ENCODE results near the gene CRIP1. TPM values are rescaled to one million over a fixed set of nuclear protein-coding genes. Genes with fewer than 3 reads are reported as not detected.

Gene CRIP1
- total RNA-seq, 1 donor from 2014 or later = 5.2 TPM

- peaks cover 8 to 9% (median 8%) of the 10 kb centered on the region in 3 donors for H3K36me3 ChIP-seq (ENCODE audit: control insufficient read depth in 3 of 3, insufficient read depth in 3 of 3, low read length in 3 of 3)
- H3K9me3 ChIP-seq (ENCODE audit: control insufficient read depth in 3 of 3, low read length in 3 of 3) = no peaks in the 10 kb centered on the region
- peaks cover 9 to 11% (median 10%) of the 10 kb centered on the region in 3 donors for H3K4me1 ChIP-seq (ENCODE audit: control insufficient read depth in 3 of 3, insufficient read depth in 3 of 3, low read length in 3 of 3)
- no peak overlapping the region for H3K9ac ChIP-seq (ENCODE audit: low read depth in 1 of 3, low read length in 3 of 3)
- no peaks in the 10 kb centered on the region for H3K27me3 ChIP-seq (ENCODE audit: control insufficient read depth in 3 of 3, insufficient read depth in 3 of 3, low read length in 3 of 3)
- H3K4me3 ChIP-seq (ENCODE audit: low read length in 3 of 3) = no peak overlapping the region
- no peak overlapping the region for H3K27ac ChIP-seq (ENCODE audit: low read depth, low read length)
These were observed 41.8 kb upstream of the CRIP1 start for GRCh38 chr14:105444859-105445258.

GRCh38 chr14:105445290-105445689 is 41.4 kb upstream of the CRIP1 start:
- no peak overlapping the region for H3K27ac ChIP-seq (ENCODE audit: low read depth, low read length)
- H3K4me3 ChIP-seq (ENCODE audit: low read length in 3 of 3) = no peak overlapping the region
- H3K36me3 ChIP-seq (ENCODE audit: control insufficient read depth in 3 of 3, insufficient read depth in 3 of 3, low read length in 3 of 3) = peaks cover 10 to 11% (median 11%) of the 10 kb centered on the region in 3 donors
- peaks cover 9 to 11% (median 10%) of the 10 kb centered on the region in 3 donors for H3K4me1 ChIP-seq (ENCODE audit: control insufficient read depth in 3 of 3, insufficient read depth in 3 of 3, low read length in 3 of 3)
- no peak overlapping the region for H3K9ac ChIP-seq (ENCODE audit: low read depth in 1 of 3, low read length in 3 of 3)
- H3K27me3 ChIP-seq (ENCODE audit: control insufficient read depth in 3 of 3, insufficient read depth in 3 of 3, low read length in 3 of 3) = no peaks in the 10 kb centered on the region
- no peaks in the 10 kb centered on the region for H3K9me3 ChIP-seq (ENCODE audit: control insufficient read depth in 3 of 3, low read length in 3 of 3)

GRCh38 chr14:105445901-105446845 is 40.5 kb upstream of the CRIP1 start:
- H3K36me3 ChIP-seq (ENCODE audit: control insufficient read depth in 3 of 3, insufficient read depth in 3 of 3, low read length in 3 of 3) = peaks cover 13 to 19% (median 18%) of the 10 kb centered on the region in 3 donors
- no peaks in the 10 kb centered on the region for H3K9me3 ChIP-seq (ENCODE audit: control insufficient read depth in 3 of 3, low read length in 3 of 3)
- H3K4me3 ChIP-seq (ENCODE audit: low read length in 3 of 3) = no peak overlapping the region
- H3K27ac ChIP-seq (ENCODE audit: low read depth, low read length) = no peak overlapping the region
- no peak overlapping the region for H3K9ac ChIP-seq (ENCODE audit: low read depth in 1 of 3, low read length in 3 of 3)
- H3K27me3 ChIP-seq (ENCODE audit: control insufficient read depth in 3 of 3, insufficient read depth in 3 of 3, low read length in 3 of 3) = no peaks in the 10 kb centered on the region
- peaks cover 9 to 11% (median 10%) of the 10 kb centered on the region in 3 donors for H3K4me1 ChIP-seq (ENCODE audit: control insufficient read depth in 3 of 3, insufficient read depth in 3 of 3, low read length in 3 of 3)

GRCh38 chr14:105446971-105447370 is 39.7 kb upstream of the CRIP1 start:
- no peaks in the 10 kb centered on the region for H3K27me3 ChIP-seq (ENCODE audit: control insufficient read depth in 3 of 3, insufficient read depth in 3 of 3, low read length in 3 of 3)
- no peak overlapping the region for H3K9ac ChIP-seq (ENCODE audit: low read depth in 1 of 3, low read length in 3 of 3)
- H3K9me3 ChIP-seq (ENCODE audit: control insufficient read depth in 3 of 3, low read length in 3 of 3) = no peaks in the 10 kb centered on the region
- H3K27ac ChIP-seq (ENCODE audit: low read depth, low read length) = no peak overlapping the region
- peaks cover 9 to 11% (median 10%) of the 10 kb centered on the region in 3 donors for H3K4me1 ChIP-seq (ENCODE audit: control insufficient read depth in 3 of 3, insufficient read depth in 3 of 3, low read length in 3 of 3)
- no peak overlapping the region for H3K4me3 ChIP-seq (ENCODE audit: low read length in 3 of 3)
- peaks cover 13 to 22% (median 20%) of the 10 kb centered on the region in 3 donors for H3K36me3 ChIP-seq (ENCODE audit: control insufficient read depth in 3 of 3, insufficient read depth in 3 of 3, low read length in 3 of 3)

- Histone ChIP-seq H3K27ac (ENCODE audit: low read depth, low read length) (no peak overlapping the region), H3K9me3 (ENCODE audit: control insufficient read depth in 3 of 3, low read length in 3 of 3) (no peaks in the 10 kb centered on the region), H3K4me3 (ENCODE audit: low read length in 3 of 3) (no peak overlapping the region), H3K36me3 (ENCODE audit: control insufficient read depth in 3 of 3, insufficient read depth in 3 of 3, low read length in 3 of 3) (peaks cover 12 to 25% (median 20%) of the 10 kb centered on the region in 3 donors), H3K4me1 (ENCODE audit: control insufficient read depth in 3 of 3, insufficient read depth in 3 of 3, low read length in 3 of 3) (peaks cover 9 to 11% (median 10%) of the 10 kb centered on the region in 3 donors), H3K9ac (ENCODE audit: low read depth in 1 of 3, low read length in 3 of 3) (peak overlapping the region; percentile 38 to 60 (median 43)), H3K27me3 (ENCODE audit: control insufficient read depth in 3 of 3, insufficient read depth in 3 of 3, low read length in 3 of 3) (no peaks in the 10 kb centered on the region)
These were observed 38.7 kb upstream of the CRIP1 start for GRCh38 chr14:105447651-105448640.

- Histone ChIP-seq H3K4me1 (ENCODE audit: control insufficient read depth in 3 of 3, insufficient read depth in 3 of 3, low read length in 3 of 3) (peaks cover 9 to 11% (median 10%) of the 10 kb centered on the region in 3 donors), H3K9ac (ENCODE audit: low read depth in 1 of 3, low read length in 3 of 3) (peak overlapping the region in 2 of 3 donors; percentile 38 to 60), H3K9me3 (ENCODE audit: control insufficient read depth in 3 of 3, low read length in 3 of 3) (no peaks in the 10 kb centered on the region), H3K36me3 (ENCODE audit: control insufficient read depth in 3 of 3, insufficient read depth in 3 of 3, low read length in 3 of 3) (peaks cover 14 to 29% (median 18%) of the 10 kb centered on the region in 3 donors), H3K27me3 (ENCODE audit: control insufficient read depth in 3 of 3, insufficient read depth in 3 of 3, low read length in 3 of 3) (no peaks in the 10 kb centered on the region), H3K27ac (ENCODE audit: low read depth, low read length) (no peak overlapping the region), H3K4me3 (ENCODE audit: low read length in 3 of 3) (no peak overlapping the region)
These were observed 38.0 kb upstream of the CRIP1 start for GRCh38 chr14:105448706-105449111.

- H3K27ac ChIP-seq (ENCODE audit: low read depth, low read length) = no peak overlapping the region
- peaks cover 9 to 11% (median 10%) of the 10 kb centered on the region in 3 donors for H3K4me1 ChIP-seq (ENCODE audit: control insufficient read depth in 3 of 3, insufficient read depth in 3 of 3, low read length in 3 of 3)
- H3K27me3 ChIP-seq (ENCODE audit: control insufficient read depth in 3 of 3, insufficient read depth in 3 of 3, low read length in 3 of 3) = no peaks in the 10 kb centered on the region
- H3K9ac ChIP-seq (ENCODE audit: low read depth in 1 of 3, low read length in 3 of 3) = peak overlapping the region in 1 of 3 donors; percentile 8
- no peak overlapping the region for H3K4me3 ChIP-seq (ENCODE audit: low read length in 3 of 3)
- H3K9me3 ChIP-seq (ENCODE audit: control insufficient read depth in 3 of 3, low read length in 3 of 3) = no peaks in the 10 kb centered on the region
- peaks cover 16 to 33% (median 22%) of the 10 kb centered on the region in 3 donors for H3K36me3 ChIP-seq (ENCODE audit: control insufficient read depth in 3 of 3, insufficient read depth in 3 of 3, low read length in 3 of 3)
These were observed 37.2 kb upstream of the CRIP1 start for GRCh38 chr14:105449276-105450122.

GRCh38 chr14:105450123-105450505 is 36.6 kb upstream of the CRIP1 start:
- H3K36me3 ChIP-seq (ENCODE audit: control insufficient read depth in 3 of 3, insufficient read depth in 3 of 3, low read length in 3 of 3) = peaks cover 18 to 34% (median 22%) of the 10 kb centered on the region in 3 donors
- peaks cover 9 to 11% (median 10%) of the 10 kb centered on the region in 3 donors for H3K4me1 ChIP-seq (ENCODE audit: control insufficient read depth in 3 of 3, insufficient read depth in 3 of 3, low read length in 3 of 3)
- no peaks in the 10 kb centered on the region for H3K27me3 ChIP-seq (ENCODE audit: control insufficient read depth in 3 of 3, insufficient read depth in 3 of 3, low read length in 3 of 3)
- no peak overlapping the region for H3K27ac ChIP-seq (ENCODE audit: low read depth, low read length)
- no peak overlapping the region for H3K9ac ChIP-seq (ENCODE audit: low read depth in 1 of 3, low read length in 3 of 3)
- H3K4me3 ChIP-seq (ENCODE audit: low read length in 3 of 3) = no peak overlapping the region
- H3K9me3 ChIP-seq (ENCODE audit: control insufficient read depth in 3 of 3, low read length in 3 of 3) = no peaks in the 10 kb centered on the region

All from skeletal muscle tissue (tissue), 4 donors.